H9 (cell line): Measurements from ENCODE around the gene CDH24. TPM values are rescaled to one million over a fixed set of nuclear protein-coding genes. Genes with fewer than 3 reads are reported as not detected.

Experiments
- DNase-seq: peaks from one replicate; pipeline ENCODE4 v3.0.0-alpha.2; 2017
- H2AFZ ChIP-seq: one replicate; pipeline ENCODE4 v1.6.1; 2013; ENCODE audit warnings: mild to moderate bottlenecking, low read length, control low read depth, moderate library complexity
- H2AK5ac ChIP-seq: 2 replicates; pipeline ENCODE4 v1.6.1; 2013; ENCODE audit warnings: low read length, control low read depth, mixed read lengths; ENCODE audit not compliant: insufficient read length
- H2BK120ac ChIP-seq: one replicate; pipeline ENCODE4 v1.6.1; 2013; ENCODE audit warnings: low read depth, mild to moderate bottlenecking, low read length, control low read depth, inconsistent platforms; ENCODE audit not compliant: poor library complexity, severe bottlenecking
- H2BK12ac ChIP-seq: 2 replicates; pipeline ENCODE4 v1.6.1; 2013; ENCODE audit warnings: low read length, control low read depth, mixed read lengths, low read depth; ENCODE audit not compliant: insufficient read length
- H2BK15ac ChIP-seq: 2 replicates; pipeline ENCODE4 v1.6.1; 2013; ENCODE audit warnings: low read depth, low read length, control low read depth
- H2BK20ac ChIP-seq: one replicate; pipeline ENCODE4 v1.6.1; 2013; ENCODE audit warnings: low read depth, mild to moderate bottlenecking, low read length, control low read depth, inconsistent platforms; ENCODE audit not compliant: poor library complexity, severe bottlenecking
- H2BK5ac ChIP-seq: 2 replicates; pipeline ENCODE4 v1.6.1; 2013; ENCODE audit warnings: low read length, control low read depth, mixed read lengths; ENCODE audit not compliant: insufficient read length
- H3K14ac ChIP-seq: 2 replicates; pipeline ENCODE4 v1.6.1; 2013; ENCODE audit warnings: low read length, control low read depth; ENCODE audit not compliant: insufficient read depth
- H3K18ac ChIP-seq: 2 replicates; pipeline ENCODE4 v1.6.1; 2013; ENCODE audit warnings: low read depth, mild to moderate bottlenecking, mixed read lengths, low read length, control low read depth; ENCODE audit not compliant: insufficient read length
- H3K23ac ChIP-seq: 2 replicates; pipeline ENCODE4 v1.6.1; 2013; ENCODE audit warnings: low read length, control low read depth, mixed read lengths, low read depth; ENCODE audit not compliant: insufficient read length
- H3K23me2 ChIP-seq: 2 replicates; pipeline ENCODE4 v1.6.1; 2013; ENCODE audit warnings: low read depth, mild to moderate bottlenecking, mixed read lengths, low read length, control low read depth; ENCODE audit not compliant: insufficient read length, poor library complexity, severe bottlenecking
- H3K27ac ChIP-seq: 2 replicates; pipeline ENCODE4 v1.5.1; 2013; ENCODE audit warnings: low read length, control low read depth, mixed read lengths, low read depth; ENCODE audit not compliant: insufficient read length
- H3K27me3 ChIP-seq: 2 replicates; pipeline ENCODE4 v1.6.1; 2013; ENCODE audit warnings: low read length, control low read depth, inconsistent platforms; ENCODE audit not compliant: insufficient read depth
- H3K4ac ChIP-seq: 2 replicates; pipeline ENCODE4 v1.6.1; 2013; ENCODE audit warnings: low read depth, mild to moderate bottlenecking, control low read depth, inconsistent platforms, low read length, moderate library complexity
- H3K4me1 ChIP-seq: 2 replicates; pipeline ENCODE4 v1.6.1; 2013; ENCODE audit warnings: low read length, control low read depth, inconsistent platforms; ENCODE audit not compliant: insufficient read depth
- H3K4me2 ChIP-seq: 2 replicates; pipeline ENCODE4 v1.6.1; 2013; ENCODE audit warnings: low read length, control low read depth, mixed read lengths; ENCODE audit not compliant: insufficient read length, insufficient read depth
- H3K56ac ChIP-seq: 2 replicates; pipeline ENCODE4 v1.6.1; 2013; ENCODE audit warnings: low read depth, mild to moderate bottlenecking, mixed read lengths, low read length, control low read depth; ENCODE audit not compliant: insufficient read length
- H3K79me1 ChIP-seq: 2 replicates; pipeline ENCODE4 v1.6.1; 2013; ENCODE audit warnings: low read depth, mild to moderate bottlenecking, moderate library complexity, low read length, control low read depth, inconsistent platforms; ENCODE audit not compliant: insufficient read depth, poor library complexity, severe bottlenecking
- H3K79me2 ChIP-seq: 2 replicates; pipeline ENCODE4 v1.6.1; 2013; ENCODE audit warnings: low read length, control low read depth, inconsistent platforms; ENCODE audit not compliant: insufficient read depth
- H3K9ac ChIP-seq: 2 replicates; pipeline ENCODE4 v1.6.1; 2013; ENCODE audit warnings: low read length, control low read depth, mixed read lengths; ENCODE audit not compliant: insufficient read length; ENCODE audit errors: extremely low read depth
- H3K9me3 ChIP-seq: one replicate; pipeline ENCODE4 v1.6.1; 2013; ENCODE audit warnings: low read depth, low read length, inconsistent platforms; ENCODE audit not compliant: control insufficient read depth
- H3T11ph ChIP-seq: one replicate; pipeline ENCODE4 v1.6.1; 2013; ENCODE audit warnings: mild to moderate bottlenecking, low read length, control low read depth, inconsistent platforms
- H4K20me1 ChIP-seq: one replicate; pipeline ENCODE4 v1.6.1; 2013; ENCODE audit not compliant: control insufficient read depth, insufficient read length, insufficient read depth
- H4K5ac ChIP-seq: 2 replicates; pipeline ENCODE4 v1.6.1; 2013; ENCODE audit warnings: low read depth, mild to moderate bottlenecking, mixed read lengths, low read length, control low read depth; ENCODE audit not compliant: insufficient read length
- H4K8ac ChIP-seq: replicated peaks from 2 replicates; pipeline ENCODE4 v1.6.1; 2013; ENCODE audit warnings: low read length, control low read depth, mixed read lengths, low read depth; ENCODE audit not compliant: insufficient read length
- H4K91ac ChIP-seq: 2 replicates; pipeline ENCODE4 v1.6.1; 2013; ENCODE audit warnings: low read depth, mild to moderate bottlenecking, moderate library complexity, mixed read lengths, low read length, control low read depth; ENCODE audit not compliant: insufficient read length
- H3K27ac Mint-ChIP-seq, 3 experiments: 2 replicates in 2 of 3; 3 replicates in 1 of 3; pipeline ENCODE4 v1.8.0; 2020 to 2021; ENCODE audit warnings: mixed read lengths in 3 of 3, mild to moderate bottlenecking in 1 of 3, moderate library complexity in 1 of 3
- H3K27me3 Mint-ChIP-seq: 2 replicates; pipeline ENCODE4 v1.8.0; 2021; ENCODE audit warnings: low read depth, mild to moderate bottlenecking, moderate library complexity, mixed read lengths
- H3K36me3 Mint-ChIP-seq, 3 experiments: 2 replicates in 2 of 3; 3 replicates in 1 of 3; pipeline ENCODE4 v1.8.0; 2020 to 2021; ENCODE audit warnings: low read depth in 3 of 3, mixed read lengths in 3 of 3; ENCODE audit not compliant: insufficient read depth in 1 of 3
- H3K4me1 Mint-ChIP-seq, 2 experiments: 2 replicates each; pipeline ENCODE4 v1.8.0; 2020; ENCODE audit warnings: mixed read lengths in 2 of 2
- H3K4me3 Mint-ChIP-seq, 2 experiments: 2 replicates in 1 of 2; 3 replicates in 1 of 2; pipeline ENCODE4 v1.8.0; 2020 to 2021; ENCODE audit warnings: mild to moderate bottlenecking in 2 of 2, mixed read lengths in 2 of 2, moderate library complexity in 1 of 2
- H3K9me3 Mint-ChIP-seq, 2 experiments: 2 replicates in 1 of 2; 3 replicates in 1 of 2; pipeline ENCODE4 v1.8.0; 2020; ENCODE audit warnings: mild to moderate bottlenecking in 2 of 2, mixed read lengths in 2 of 2, moderate library complexity in 1 of 2
- WGBS: extraction: QIAGEN DNeasy Blood & Tissue Kit; methylation state at CpG from one replicate; pipeline ENCODE4 v1.1.7; 2013; ENCODE audit warnings: missing lambda C conversion rate, low lambda C conversion rate, mixed read lengths; ENCODE audit not compliant: insufficient read length; ENCODE audit errors: extremely low coverage; 5-methylcytosine and 5-hydroxymethylcytosine counted together
- total RNA-seq: library from RNA; stranded (reverse); gene quantifications from 2 replicates; pipeline ENCODE4 v1.2.1, GENCODE V29; 2021
- TF ChIP-seq, protein P1 (sequence below): fragments of 200-600 bp; sonication (generic); conservative IDR thresholded peaks from 3 replicates; pipeline ENCODE4 v1.8.0; 2021; ENCODE audit warnings: antibody characterized with exemption, mild to moderate bottlenecking

The CDH24 gene
- total RNA-seq, 1 experiment from 2014 or later, result 16.7 TPM

DNA sequence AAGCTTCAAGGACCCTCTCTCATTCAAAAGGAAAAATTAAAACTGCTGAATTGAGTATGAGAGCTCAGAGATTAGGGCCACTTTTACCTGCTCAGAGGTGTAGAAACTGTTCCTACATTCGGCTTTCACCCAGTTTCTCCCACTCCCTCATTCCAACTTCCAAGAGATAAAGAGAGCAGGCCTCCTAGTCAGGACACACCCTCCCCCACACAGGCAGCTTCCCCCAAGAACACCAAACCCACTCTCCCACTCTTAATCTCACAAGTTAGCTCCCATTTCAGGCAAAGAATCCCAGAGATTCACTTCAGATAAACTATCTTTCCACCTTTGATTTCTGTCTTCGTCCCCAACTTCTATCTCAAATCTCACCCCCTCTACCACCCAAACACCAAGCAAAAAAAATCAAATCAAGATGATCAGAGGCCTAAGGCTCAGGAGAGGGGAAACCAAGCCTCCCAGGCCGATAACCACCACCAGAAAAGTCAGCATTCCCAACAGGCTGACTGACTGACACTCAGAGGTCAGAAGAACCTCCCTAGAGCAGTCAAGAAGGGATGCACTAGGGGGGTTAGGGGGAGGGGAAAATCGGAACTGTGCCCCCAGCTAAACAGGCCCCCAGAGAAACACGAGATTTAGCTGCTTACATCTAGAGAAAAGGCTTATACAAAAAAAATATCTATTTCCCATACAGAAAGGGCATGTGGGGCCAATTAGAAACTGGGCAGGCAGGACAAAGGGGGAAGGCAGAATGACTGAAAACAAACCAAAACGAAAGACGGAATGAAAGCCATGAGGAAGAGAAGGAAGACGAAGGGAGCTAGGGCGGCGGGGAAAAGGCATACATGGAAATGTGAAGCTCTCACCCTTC is 13.2 kb upstream of the CDH24 start:
- TF ChIP-seq, protein P1, sequence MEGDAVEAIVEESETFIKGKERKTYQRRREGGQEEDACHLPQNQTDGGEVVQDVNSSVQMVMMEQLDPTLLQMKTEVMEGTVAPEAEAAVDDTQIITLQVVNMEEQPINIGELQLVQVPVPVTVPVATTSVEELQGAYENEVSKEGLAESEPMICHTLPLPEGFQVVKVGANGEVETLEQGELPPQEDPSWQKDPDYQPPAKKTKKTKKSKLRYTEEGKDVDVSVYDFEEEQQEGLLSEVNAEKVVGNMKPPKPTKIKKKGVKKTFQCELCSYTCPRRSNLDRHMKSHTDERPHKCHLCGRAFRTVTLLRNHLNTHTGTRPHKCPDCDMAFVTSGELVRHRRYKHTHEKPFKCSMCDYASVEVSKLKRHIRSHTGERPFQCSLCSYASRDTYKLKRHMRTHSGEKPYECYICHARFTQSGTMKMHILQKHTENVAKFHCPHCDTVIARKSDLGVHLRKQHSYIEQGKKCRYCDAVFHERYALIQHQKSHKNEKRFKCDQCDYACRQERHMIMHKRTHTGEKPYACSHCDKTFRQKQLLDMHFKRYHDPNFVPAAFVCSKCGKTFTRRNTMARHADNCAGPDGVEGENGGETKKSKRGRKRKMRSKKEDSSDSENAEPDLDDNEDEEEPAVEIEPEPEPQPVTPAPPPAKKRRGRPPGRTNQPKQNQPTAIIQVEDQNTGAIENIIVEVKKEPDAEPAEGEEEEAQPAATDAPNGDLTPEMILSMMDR, result no peak
- no peak for DNase-seq
- Mint-ChIP-seq H3K27me3 (no peaks in the 10 kb centered on the region; the same call in 1 of the 2 replicates), H3K4me3 (peak overlapping the region; percentile 87 to 99), H3K36me3 (peaks cover 39 to 82% (median 72%) of the 10 kb centered on the region in 3 experiments; a peak in 6 of 7 replicates), H3K27ac (peak overlapping the region; percentile 98 to 100 (median 98)), H3K4me1 (peaks cover 35 to 52% of the 10 kb centered on the region in 2 experiments), H3K9me3 (no peaks in the 10 kb centered on the region)
- no peak overlapping the region for H4K91ac ChIP-seq
- no peaks in the 10 kb centered on the region for H3K27me3 ChIP-seq
- no peak overlapping the region for H2BK120ac ChIP-seq
- H2BK20ac ChIP-seq, result no peak overlapping the region
- no peak overlapping the region for H3K18ac ChIP-seq
- no peak overlapping the region for H3K27ac ChIP-seq
- H3K79me2 ChIP-seq, result peaks cover 5% of the 10 kb centered on the region; the same call in 1 of the 2 replicates
- peaks cover 17% of the 10 kb centered on the region for H3K79me1 ChIP-seq
- H4K5ac ChIP-seq, result peak overlapping the region; percentile 75
- no peak overlapping the region for H2AFZ ChIP-seq
- H3K9ac ChIP-seq, result peak overlapping the region; percentile 93
- 100% methylated on average over 1 of the region's 10 CpGs for WGBS
- H3K9me3 ChIP-seq, result no peaks in the 10 kb centered on the region
- H3K23me2 ChIP-seq, result peaks cover 12% of the 10 kb centered on the region
- H2BK15ac ChIP-seq, result no peak overlapping the region
- H3K56ac ChIP-seq, result no peak overlapping the region
- H3K4me2 ChIP-seq, result peak overlapping the region; percentile 98
- H3K4ac ChIP-seq, result no peak overlapping the region; the same call in 1 of the 2 replicates
- H2BK12ac ChIP-seq, result peak overlapping the region; percentile 75
- no peak overlapping the region for H3T11ph ChIP-seq
- no peak overlapping the region for H4K8ac ChIP-seq
- H4K20me1 ChIP-seq, result peaks cover 3% of the 10 kb centered on the region
- 0 out of 2 replicates have a peak, but pooled peaks cover 3% of the 10 kb centered on the region for H3K4me1 ChIP-seq
- H2BK5ac ChIP-seq, result no peak overlapping the region
- H2AK5ac ChIP-seq, result no peak overlapping the region
- peak overlapping the region; percentile 55; the same call in 1 of the 2 replicates for H3K14ac ChIP-seq
- H3K23ac ChIP-seq, result no peak overlapping the region
